Measurements from ENCODE around the gene CCDC24. TPM values are rescaled to one million over a fixed set of nuclear protein-coding genes. Genes with fewer than 3 reads are reported as not detected.
A peak's percentile ranks its signal among the peaks of the same experiment; 100 is the strongest.

The CCDC24 gene
- total RNA-seq, 1 experiment from 2014 or later = 24.4 TPM

- no peak overlapping the region for H3K27ac ChIP-seq (ENCODE audit: low read length)
- in situ Hi-C loops (cut with HindIII; ENCODE audit: low pct_unique_long_range_greater_than_20kb, low sequenced_read_pairs) (no loop called here), intact Hi-C loops (cut with micrococcal nuclease; ENCODE audit: unreplicated experiment) (no loop called here)
- BruUV-seq (replicated peaks) = no TSS peak
- DNase-seq (ENCODE audit: low read depth, low spot score) = no peak
- TF ChIP-seq SIN3A (IDR thresholded peaks at IDR 0.05; ENCODE audit: borderline replicate concordance, insufficient read depth, low read depth, low read length) (no peak), POLR2AphosphoS5 (IDR thresholded peaks at IDR 0.05; ENCODE audit: low read depth, low read length) (no peak), TCF7L2 (IDR thresholded peaks at IDR 0.05; ENCODE audit: low read depth, low read length) (no peak)
- TF ChIP-seq, protein P1, sequence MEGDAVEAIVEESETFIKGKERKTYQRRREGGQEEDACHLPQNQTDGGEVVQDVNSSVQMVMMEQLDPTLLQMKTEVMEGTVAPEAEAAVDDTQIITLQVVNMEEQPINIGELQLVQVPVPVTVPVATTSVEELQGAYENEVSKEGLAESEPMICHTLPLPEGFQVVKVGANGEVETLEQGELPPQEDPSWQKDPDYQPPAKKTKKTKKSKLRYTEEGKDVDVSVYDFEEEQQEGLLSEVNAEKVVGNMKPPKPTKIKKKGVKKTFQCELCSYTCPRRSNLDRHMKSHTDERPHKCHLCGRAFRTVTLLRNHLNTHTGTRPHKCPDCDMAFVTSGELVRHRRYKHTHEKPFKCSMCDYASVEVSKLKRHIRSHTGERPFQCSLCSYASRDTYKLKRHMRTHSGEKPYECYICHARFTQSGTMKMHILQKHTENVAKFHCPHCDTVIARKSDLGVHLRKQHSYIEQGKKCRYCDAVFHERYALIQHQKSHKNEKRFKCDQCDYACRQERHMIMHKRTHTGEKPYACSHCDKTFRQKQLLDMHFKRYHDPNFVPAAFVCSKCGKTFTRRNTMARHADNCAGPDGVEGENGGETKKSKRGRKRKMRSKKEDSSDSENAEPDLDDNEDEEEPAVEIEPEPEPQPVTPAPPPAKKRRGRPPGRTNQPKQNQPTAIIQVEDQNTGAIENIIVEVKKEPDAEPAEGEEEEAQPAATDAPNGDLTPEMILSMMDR (IDR thresholded peaks at IDR 0.05) = no peak
- TF ChIP-seq, protein P2, sequence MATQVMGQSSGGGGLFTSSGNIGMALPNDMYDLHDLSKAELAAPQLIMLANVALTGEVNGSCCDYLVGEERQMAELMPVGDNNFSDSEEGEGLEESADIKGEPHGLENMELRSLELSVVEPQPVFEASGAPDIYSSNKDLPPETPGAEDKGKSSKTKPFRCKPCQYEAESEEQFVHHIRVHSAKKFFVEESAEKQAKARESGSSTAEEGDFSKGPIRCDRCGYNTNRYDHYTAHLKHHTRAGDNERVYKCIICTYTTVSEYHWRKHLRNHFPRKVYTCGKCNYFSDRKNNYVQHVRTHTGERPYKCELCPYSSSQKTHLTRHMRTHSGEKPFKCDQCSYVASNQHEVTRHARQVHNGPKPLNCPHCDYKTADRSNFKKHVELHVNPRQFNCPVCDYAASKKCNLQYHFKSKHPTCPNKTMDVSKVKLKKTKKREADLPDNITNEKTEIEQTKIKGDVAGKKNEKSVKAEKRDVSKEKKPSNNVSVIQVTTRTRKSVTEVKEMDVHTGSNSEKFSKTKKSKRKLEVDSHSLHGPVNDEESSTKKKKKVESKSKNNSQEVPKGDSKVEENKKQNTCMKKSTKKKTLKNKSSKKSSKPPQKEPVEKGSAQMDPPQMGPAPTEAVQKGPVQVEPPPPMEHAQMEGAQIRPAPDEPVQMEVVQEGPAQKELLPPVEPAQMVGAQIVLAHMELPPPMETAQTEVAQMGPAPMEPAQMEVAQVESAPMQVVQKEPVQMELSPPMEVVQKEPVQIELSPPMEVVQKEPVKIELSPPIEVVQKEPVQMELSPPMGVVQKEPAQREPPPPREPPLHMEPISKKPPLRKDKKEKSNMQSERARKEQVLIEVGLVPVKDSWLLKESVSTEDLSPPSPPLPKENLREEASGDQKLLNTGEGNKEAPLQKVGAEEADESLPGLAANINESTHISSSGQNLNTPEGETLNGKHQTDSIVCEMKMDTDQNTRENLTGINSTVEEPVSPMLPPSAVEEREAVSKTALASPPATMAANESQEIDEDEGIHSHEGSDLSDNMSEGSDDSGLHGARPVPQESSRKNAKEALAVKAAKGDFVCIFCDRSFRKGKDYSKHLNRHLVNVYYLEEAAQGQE (IDR thresholded peaks at IDR 0.05; ENCODE audit: insufficient read depth in 1 of 2, low read depth in 2 of 2, low read length in 1 of 2) = no peak
- no peaks in the 10 kb centered on the region for H3K9me3 ChIP-seq (ENCODE audit: control insufficient read depth, insufficient read depth, low read depth, low read length)
- POLR2A ChIA-PET = no interaction called here
- CTCF ChIA-PET = no interaction called here
- H3K36me3 ChIP-seq (ENCODE audit: control insufficient read depth, insufficient read depth, low read length) = peaks cover 6% of the 10 kb centered on the region; the same call in 1 of the 2 replicates
- peaks cover 44% of the 10 kb centered on the region for H3K4me1 ChIP-seq (ENCODE audit: control insufficient read depth, insufficient read depth, low read length)
- H3K27me3 ChIP-seq (ENCODE audit: control insufficient read depth, insufficient read depth, low read length) = no peaks in the 10 kb centered on the region
- ATAC-seq = no peak
- H3K4me3 ChIP-seq (ENCODE audit: low read depth in 2 of 2, low read length in 2 of 2) = no peak overlapping the region
Observed at GRCh38 chr1:43976890-43977289, 14.5 kb upstream of the CCDC24 start.

- no peak for DNase-seq (ENCODE audit: low read depth, low spot score)
- ChIA-PET CTCF (no interaction called here), POLR2A (no interaction called here)
- no TSS peak for BruUV-seq (replicated peaks)
- TF ChIP-seq TCF7L2 (IDR thresholded peaks at IDR 0.05; ENCODE audit: low read depth, low read length) = no peak
- TF ChIP-seq SIN3A (IDR thresholded peaks at IDR 0.05; ENCODE audit: borderline replicate concordance, insufficient read depth, low read depth, low read length) = no peak
- TF ChIP-seq, protein P2 (IDR thresholded peaks at IDR 0.05; ENCODE audit: insufficient read depth in 1 of 2, low read depth in 2 of 2, low read length in 1 of 2) = no peak
- TF ChIP-seq, protein P1 (IDR thresholded peaks at IDR 0.05) = no peak
- TF ChIP-seq POLR2AphosphoS5 (IDR thresholded peaks at IDR 0.05; ENCODE audit: low read depth, low read length) = no peak
- intact Hi-C loops (cut with micrococcal nuclease; ENCODE audit: unreplicated experiment) = no loop called here
- Histone ChIP-seq H3K36me3 (ENCODE audit: control insufficient read depth, insufficient read depth, low read length) (peaks cover 4% of the 10 kb centered on the region; the same call in 1 of the 2 replicates), H3K4me3 (ENCODE audit: low read depth in 2 of 2, low read length in 2 of 2) (peak overlapping the region in 1 of 2 experiments; percentile 8; a peak in 2 of 4 replicates), H3K27ac (ENCODE audit: low read length) (no peak overlapping the region; the same call in 1 of the 2 replicates), H3K4me1 (ENCODE audit: control insufficient read depth, insufficient read depth, low read length) (peaks cover 44% of the 10 kb centered on the region), H3K27me3 (ENCODE audit: control insufficient read depth, insufficient read depth, low read length) (no peaks in the 10 kb centered on the region), H3K9me3 (ENCODE audit: control insufficient read depth, insufficient read depth, low read depth, low read length) (no peaks in the 10 kb centered on the region)
- ATAC-seq = no peak
- in situ Hi-C loops (cut with HindIII; ENCODE audit: low pct_unique_long_range_greater_than_20kb, low sequenced_read_pairs) = no loop called here
Observed at GRCh38 chr1:43977376-43978263, 13.8 kb upstream of the CCDC24 start.

All from Panc1 (cell line).